Endothelial cell (in vitro differentiated cells): ENCODE measurements around the gene GABRG3. TPM values are rescaled to one million over a fixed set of nuclear protein-coding genes. Genes with fewer than 3 reads are reported as not detected.

ENCODE experiments used
- DNase-seq: peaks from one replicate; pipeline ENCODE4 v3.0.0; 2021; ENCODE audit warnings: low spot score
- H3K27ac Mint-ChIP-seq: one replicate; pipeline ENCODE4 v1.8.0; 2021; ENCODE audit warnings: mixed read lengths, inconsistent platforms; ENCODE audit not compliant: unreplicated experiment
- H3K27me3 Mint-ChIP-seq: one replicate; pipeline ENCODE4 v1.8.0; 2021; ENCODE audit warnings: mild to moderate bottlenecking, moderate library complexity, mixed read lengths, inconsistent platforms; ENCODE audit not compliant: unreplicated experiment
- H3K36me3 Mint-ChIP-seq: one replicate; pipeline ENCODE4 v1.8.0; 2021; ENCODE audit warnings: mild to moderate bottlenecking, low read depth, mixed read lengths, inconsistent platforms; ENCODE audit not compliant: unreplicated experiment
- H3K4me1 Mint-ChIP-seq: one replicate; pipeline ENCODE4 v1.8.0; 2021; ENCODE audit warnings: mild to moderate bottlenecking, mixed read lengths, inconsistent platforms; ENCODE audit not compliant: unreplicated experiment
- H3K4me3 Mint-ChIP-seq: one replicate; pipeline ENCODE4 v1.8.0; 2021; ENCODE audit warnings: mild to moderate bottlenecking, mixed read lengths, inconsistent platforms; ENCODE audit not compliant: unreplicated experiment
- H3K9me3 Mint-ChIP-seq: one replicate; pipeline ENCODE4 v1.8.0; 2021; ENCODE audit warnings: mixed read lengths, inconsistent platforms; ENCODE audit not compliant: unreplicated experiment
- CTCF ChIP-seq: fragments of 200-600 bp; sonication (generic); IDR thresholded peaks from one replicate; pipeline ENCODE4 v1.5.0; 2021; ENCODE audit warnings: antibody characterized with exemption; ENCODE audit not compliant: unreplicated experiment
- total RNA-seq: library from RNA; stranded (reverse); fragmentation: NEBNext Ultra II Directional; extraction: Animal tissue kit (Norgen Biotek cat#: 25700); gene quantifications from one replicate; pipeline ENCODE4 v1.2.1, GENCODE V29; 2021; ENCODE audit not compliant: unreplicated experiment

Gene GABRG3
- total RNA-seq, 1 donor from 2014 or later: 0.21 TPM

- peak; percentile 12 for DNase-seq
- H3K4me1 Mint-ChIP-seq: no peaks in the 10 kb centered on the region
- H3K4me3 Mint-ChIP-seq: no peak overlapping the region
- no peak for TF ChIP-seq CTCF
- no peaks in the 10 kb centered on the region for H3K9me3 Mint-ChIP-seq
- H3K27ac Mint-ChIP-seq: no peak overlapping the region
- H3K27me3 Mint-ChIP-seq: peaks cover 2% of the 10 kb centered on the region
- no peaks in the 10 kb centered on the region for H3K36me3 Mint-ChIP-seq
These were observed 616.8 kb downstream of the GABRG3 start for GRCh38 chr15:27587810-27588209.

- Mint-ChIP-seq H3K27ac (no peak overlapping the region), H3K4me1 (no peaks in the 10 kb centered on the region), H3K36me3 (no peaks in the 10 kb centered on the region), H3K27me3 (peaks cover 2% of the 10 kb centered on the region), H3K9me3 (no peaks in the 10 kb centered on the region), H3K4me3 (no peak overlapping the region)
- TF ChIP-seq CTCF: no peak
- DNase-seq: no peak
These were observed 618.3 kb downstream of the GABRG3 start for GRCh38 chr15:27589260-27589659.

GRCh38 chr15:27589782-27590181 is 618.8 kb downstream of the GABRG3 start:
- no peak overlapping the region for H3K27ac Mint-ChIP-seq

More at GRCh38 chr15:27589782-27590181, 618.8 kb downstream of the GABRG3 start:
- no peaks in the 10 kb centered on the region for H3K9me3 Mint-ChIP-seq
- no peak for DNase-seq
- TF ChIP-seq CTCF: no peak
- no peaks in the 10 kb centered on the region for H3K36me3 Mint-ChIP-seq
- H3K4me1 Mint-ChIP-seq: no peaks in the 10 kb centered on the region
- H3K4me3 Mint-ChIP-seq: no peak overlapping the region
- peaks cover 2% of the 10 kb centered on the region for H3K27me3 Mint-ChIP-seq

Other genes with a start within 250 kb of the GABRG3 start
- 4.4 TPM for gene GABRB3, start 198.1 kb upstream of the GABRG3 start, total RNA-seq
- 0.72 TPM for gene GABRA5, start 104.1 kb upstream of the GABRG3 start, total RNA-seq